Mammary epithelial cell (primary cell): ENCODE data around the gene AGPAT4.

Source experiments
- EZH2 ChIP-seq: IDR thresholded peaks from 2 replicates; pipeline ENCODE4 v1.6.1; 2012; ENCODE audit warnings: low read length, inconsistent platforms, borderline replicate concordance
- TF ChIP-seq, protein P1 (sequence below), 2 donors: IDR thresholded peaks in 1 of 2; conservative IDR thresholded peaks in 1 of 2; 2 replicates each; pipeline ENCODE4 v1.5.1; 2011 to 2012; ENCODE audit warnings: inconsistent platforms in 2 of 2, low read length in 2 of 2, mild to moderate bottlenecking in 2 of 2, control low read depth in 1 of 2, low read depth in 1 of 2; ENCODE audit not compliant: insufficient read depth in 1 of 2; ENCODE audit errors: extremely low read depth in 1 of 2

- TF ChIP-seq EZH2 = no peak
- TF ChIP-seq, protein P1, sequence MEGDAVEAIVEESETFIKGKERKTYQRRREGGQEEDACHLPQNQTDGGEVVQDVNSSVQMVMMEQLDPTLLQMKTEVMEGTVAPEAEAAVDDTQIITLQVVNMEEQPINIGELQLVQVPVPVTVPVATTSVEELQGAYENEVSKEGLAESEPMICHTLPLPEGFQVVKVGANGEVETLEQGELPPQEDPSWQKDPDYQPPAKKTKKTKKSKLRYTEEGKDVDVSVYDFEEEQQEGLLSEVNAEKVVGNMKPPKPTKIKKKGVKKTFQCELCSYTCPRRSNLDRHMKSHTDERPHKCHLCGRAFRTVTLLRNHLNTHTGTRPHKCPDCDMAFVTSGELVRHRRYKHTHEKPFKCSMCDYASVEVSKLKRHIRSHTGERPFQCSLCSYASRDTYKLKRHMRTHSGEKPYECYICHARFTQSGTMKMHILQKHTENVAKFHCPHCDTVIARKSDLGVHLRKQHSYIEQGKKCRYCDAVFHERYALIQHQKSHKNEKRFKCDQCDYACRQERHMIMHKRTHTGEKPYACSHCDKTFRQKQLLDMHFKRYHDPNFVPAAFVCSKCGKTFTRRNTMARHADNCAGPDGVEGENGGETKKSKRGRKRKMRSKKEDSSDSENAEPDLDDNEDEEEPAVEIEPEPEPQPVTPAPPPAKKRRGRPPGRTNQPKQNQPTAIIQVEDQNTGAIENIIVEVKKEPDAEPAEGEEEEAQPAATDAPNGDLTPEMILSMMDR (conservative IDR thresholded peaks at IDR 0.05 in 1 of 2, IDR thresholded peaks at IDR 0.05 in 1 of 2; ENCODE audit: extremely low read depth in 1 of 2, insufficient read depth in 1 of 2, low read depth in 1 of 2, low read length in 2 of 2) = no peak
Measured at GRCh38 chr6:161186173-161186769, 87.6 kb downstream of the AGPAT4 start.
